GM19239 (cell line): Measurements from ENCODE around the gene ERC2.

Experiments
- DNase-seq: peaks from one replicate; pipeline ENCODE4 v3.0.0; 2011; ENCODE audit warnings: low spot score; ENCODE audit not compliant: insufficient read length
- FAIRE-seq: peaks from 2 replicates; lab custom pipeline; 2011; peaks lifted over from hg19 to GRCh38; lab: Jason Lieb, UNC

ERC2 gene

GRCh38 chr3:55604846-55605245 is 863.4 kb downstream of the ERC2 start:
- DNase-seq (no peak), FAIRE-seq (no peak)

- DNase-seq (no peak), FAIRE-seq (peak; percentile 11)
These were observed 863.9 kb downstream of the ERC2 start for GRCh38 chr3:55604402-55604801.

GRCh38 chr3:55601366-55602080 is 866.7 kb downstream of the ERC2 start:
- no peak for FAIRE-seq
- DNase-seq: no peak

DNA sequence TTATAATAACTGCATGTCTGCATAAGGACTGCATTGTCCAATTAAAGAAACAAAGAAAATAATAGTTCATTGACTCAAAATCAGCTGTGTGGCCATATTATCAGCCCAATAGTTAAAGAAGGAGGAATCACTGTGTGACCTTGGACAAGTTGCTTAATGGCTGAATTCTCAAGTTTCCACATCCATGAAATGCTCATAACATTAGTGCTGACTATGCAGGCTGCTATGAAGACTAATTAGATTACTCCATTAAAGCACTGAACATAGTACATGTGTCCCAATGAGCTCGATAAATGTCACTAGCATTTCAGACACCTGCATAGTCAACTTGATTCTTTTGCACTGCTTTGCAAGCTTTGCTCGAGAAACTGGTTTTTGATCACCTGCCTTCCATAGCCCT is 870.0 kb downstream of the ERC2 start:
- FAIRE-seq (no peak), DNase-seq (no peak)

DNA sequence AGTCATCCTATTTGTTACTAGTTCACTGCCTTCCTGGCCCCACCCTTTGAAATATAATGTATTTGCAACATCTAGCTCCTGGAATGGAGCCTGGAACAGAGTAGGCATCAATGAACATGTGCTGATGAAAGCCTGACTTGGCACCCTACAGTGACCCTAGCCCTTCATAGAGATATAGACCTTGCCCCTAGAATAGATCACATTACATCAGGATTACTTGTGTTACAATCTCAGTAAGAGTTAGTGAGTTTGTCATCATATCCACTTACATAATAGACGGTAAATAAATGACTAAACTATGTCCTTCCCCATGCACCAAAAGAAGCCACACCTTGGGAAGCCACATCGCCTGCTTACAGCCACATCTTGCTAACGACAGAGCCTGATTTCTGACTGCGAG is 870.6 kb downstream of the ERC2 start:
- FAIRE-seq (no peak), DNase-seq (no peak)

- no peak for FAIRE-seq
These were observed 872.1 kb downstream of the ERC2 start for GRCh38 chr3:55596212-55596611.

GRCh38 chr3:55595420-55595819 is 872.8 kb downstream of the ERC2 start:
- FAIRE-seq (no peak), DNase-seq (no peak)

More at GRCh38 chr3:55596212-55596611, 872.1 kb downstream of the ERC2 start:
- no peak for DNase-seq

DNA sequence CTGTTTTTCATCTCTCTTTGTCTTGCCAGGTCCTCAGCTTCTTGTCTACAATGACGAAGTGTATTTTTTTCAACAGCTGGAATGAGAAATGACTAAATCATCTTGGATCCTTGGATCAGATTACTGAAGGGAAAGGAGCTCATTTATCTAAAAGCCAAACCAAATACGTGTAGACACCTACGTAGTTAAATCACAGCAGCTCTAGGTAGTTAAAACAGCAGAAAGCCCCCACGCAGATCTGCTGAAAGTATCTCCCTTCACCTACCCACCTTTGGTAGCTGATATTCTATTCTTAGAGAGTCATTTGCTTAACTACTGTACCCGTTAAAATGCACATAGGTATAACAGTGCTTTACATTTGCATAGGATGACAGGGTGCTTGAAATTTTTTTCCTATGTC is 875.7 kb downstream of the ERC2 start:
- no peak for FAIRE-seq
- DNase-seq: no peak

- no peak for FAIRE-seq
These were observed 876.4 kb downstream of the ERC2 start for GRCh38 chr3:55591888-55592287.

GRCh38 chr3:55588146-55588765 is 880.0 kb downstream of the ERC2 start:
- DNase-seq (no peak), FAIRE-seq (no peak)

More at GRCh38 chr3:55591888-55592287, 876.4 kb downstream of the ERC2 start:
- no peak for DNase-seq

DNA sequence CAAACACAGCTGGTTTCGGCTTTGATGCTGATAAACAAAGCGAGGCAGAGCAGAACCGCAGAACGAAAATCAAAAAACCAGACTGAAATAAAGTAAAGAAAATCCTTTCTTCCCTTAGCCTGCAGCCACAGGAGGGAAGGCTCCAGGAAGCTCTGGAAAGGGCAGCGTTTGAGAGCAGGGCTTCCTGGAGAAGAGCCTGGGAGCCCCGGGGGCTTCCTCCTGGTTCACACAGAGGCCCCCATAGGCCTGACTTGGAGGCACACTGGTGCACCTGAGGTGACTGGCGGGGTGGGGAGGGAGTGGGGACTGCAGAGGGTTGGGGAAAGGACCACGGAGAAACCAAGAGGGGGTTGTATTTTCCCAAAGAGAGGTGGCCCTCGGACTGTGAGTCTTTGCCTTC is 882.4 kb downstream of the ERC2 start:
- no peak for FAIRE-seq
- no peak for DNase-seq

GRCh38 chr3:55584716-55585368 is 883.4 kb downstream of the ERC2 start:
- FAIRE-seq (no peak), DNase-seq (no peak)

- FAIRE-seq: no peak
These were observed 884.2 kb downstream of the ERC2 start for GRCh38 chr3:55584030-55584429.

GRCh38 chr3:55583475-55583874 is 884.8 kb downstream of the ERC2 start:
- DNase-seq: no peak
- no peak for FAIRE-seq

More at GRCh38 chr3:55584030-55584429, 884.2 kb downstream of the ERC2 start:
- no peak for DNase-seq

DNA sequence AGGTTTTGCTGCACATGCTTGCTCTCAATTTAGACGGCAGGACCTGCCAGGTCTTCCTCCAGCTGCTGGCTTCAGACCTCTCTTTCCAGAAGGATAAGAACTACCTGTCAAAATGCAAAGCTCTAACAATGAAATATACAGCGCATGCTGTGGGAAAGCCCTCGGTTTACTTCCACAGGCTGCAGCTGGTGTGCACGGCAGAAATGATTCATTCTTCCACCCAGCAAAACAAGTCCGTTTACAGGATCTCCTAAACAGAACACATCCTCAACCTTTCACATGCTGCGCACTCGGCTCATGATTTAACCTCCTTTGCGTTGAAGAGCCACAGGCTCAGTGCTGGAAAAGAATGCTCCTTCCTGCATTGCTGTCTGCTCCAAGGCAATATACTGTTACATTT is 888.8 kb downstream of the ERC2 start:
- DNase-seq (no peak), FAIRE-seq (no peak)

DNA sequence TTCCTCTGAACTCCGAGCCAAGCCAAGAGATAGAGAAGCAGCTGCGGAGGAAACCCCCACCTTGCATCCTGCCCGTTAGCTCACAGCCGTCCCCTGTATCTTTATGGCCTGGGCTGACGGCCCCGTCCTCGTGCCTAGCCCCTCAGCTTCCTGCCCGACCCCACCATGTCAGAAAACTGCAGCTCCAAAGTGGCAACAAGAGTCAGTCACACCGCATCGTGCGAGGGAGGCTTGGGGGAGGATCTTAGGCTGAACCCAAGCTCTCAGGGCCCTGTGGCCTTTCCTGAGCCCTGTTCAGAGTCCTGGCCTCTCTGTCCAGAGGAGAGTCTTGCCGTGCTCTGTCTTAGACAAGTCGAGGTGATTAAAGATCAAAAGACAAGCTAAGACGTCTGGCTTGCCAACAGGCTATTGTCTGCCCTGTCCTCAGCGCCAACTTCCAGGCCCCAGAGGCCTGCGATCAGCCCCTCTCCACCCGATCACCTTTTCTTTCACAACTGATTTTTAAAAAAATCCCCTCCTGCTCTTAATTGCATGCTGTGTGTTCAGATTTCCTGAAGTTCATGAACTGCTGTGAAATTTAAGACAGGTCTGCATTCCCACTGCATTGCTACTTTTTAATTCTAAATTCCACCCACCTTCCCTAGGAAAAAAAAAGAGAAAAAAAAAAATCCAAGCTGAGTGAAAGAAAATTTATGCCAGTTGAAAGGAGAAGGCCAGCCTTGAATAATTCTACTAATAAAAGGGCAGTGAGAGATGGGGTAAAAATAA is 891.5 kb downstream of the ERC2 start:
- no peak for FAIRE-seq

DNA sequence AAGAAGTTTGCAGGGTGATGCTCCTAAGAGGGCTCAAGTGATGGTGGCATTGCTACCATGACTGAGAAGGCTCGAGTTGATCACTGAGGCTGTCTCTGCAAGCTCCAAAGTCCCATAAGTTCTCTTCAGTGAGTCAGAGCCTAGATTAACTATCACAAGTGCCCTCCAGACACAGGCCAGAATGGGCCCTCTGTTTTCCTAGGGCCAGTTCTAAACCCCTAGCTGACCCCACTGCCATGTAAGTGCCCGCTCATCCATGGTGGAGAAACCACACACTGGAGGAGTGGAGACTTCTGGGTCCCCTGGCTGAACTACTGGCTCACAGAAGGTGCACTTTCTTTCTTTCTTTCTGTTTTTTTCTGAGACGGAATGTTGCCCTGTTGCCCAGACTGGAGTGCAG is 893.6 kb downstream of the ERC2 start:
- FAIRE-seq: no peak

More for the DNA sequence above, 891.5 kb downstream of the ERC2 start:
- no peak for DNase-seq

GRCh38 chr3:55572816-55573215 is 895.5 kb downstream of the ERC2 start:
- FAIRE-seq: no peak
- DNase-seq: no peak

More for the DNA sequence above, 893.6 kb downstream of the ERC2 start:
- no peak for DNase-seq

DNA sequence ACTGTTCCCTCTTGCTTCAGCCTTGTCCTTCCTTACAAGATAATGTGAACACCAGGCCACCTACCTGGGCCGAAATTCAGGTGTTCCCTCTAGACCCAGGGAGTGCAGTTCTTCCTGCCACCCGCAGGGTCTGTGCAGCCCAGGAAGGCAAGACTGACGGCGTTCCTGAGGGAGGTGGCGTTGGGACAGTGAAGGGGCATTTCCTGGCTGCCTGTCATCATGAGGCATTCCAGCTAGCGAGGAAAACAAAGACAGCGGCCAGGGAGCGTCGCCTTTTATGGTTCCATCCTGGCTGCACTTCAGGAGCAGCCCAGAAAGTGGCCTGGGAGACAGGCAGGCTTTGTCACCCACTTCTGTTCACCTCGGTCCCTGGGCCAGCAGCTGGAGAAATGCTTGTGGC is 896.4 kb downstream of the ERC2 start:
- DNase-seq (no peak), FAIRE-seq (no peak)

DNA sequence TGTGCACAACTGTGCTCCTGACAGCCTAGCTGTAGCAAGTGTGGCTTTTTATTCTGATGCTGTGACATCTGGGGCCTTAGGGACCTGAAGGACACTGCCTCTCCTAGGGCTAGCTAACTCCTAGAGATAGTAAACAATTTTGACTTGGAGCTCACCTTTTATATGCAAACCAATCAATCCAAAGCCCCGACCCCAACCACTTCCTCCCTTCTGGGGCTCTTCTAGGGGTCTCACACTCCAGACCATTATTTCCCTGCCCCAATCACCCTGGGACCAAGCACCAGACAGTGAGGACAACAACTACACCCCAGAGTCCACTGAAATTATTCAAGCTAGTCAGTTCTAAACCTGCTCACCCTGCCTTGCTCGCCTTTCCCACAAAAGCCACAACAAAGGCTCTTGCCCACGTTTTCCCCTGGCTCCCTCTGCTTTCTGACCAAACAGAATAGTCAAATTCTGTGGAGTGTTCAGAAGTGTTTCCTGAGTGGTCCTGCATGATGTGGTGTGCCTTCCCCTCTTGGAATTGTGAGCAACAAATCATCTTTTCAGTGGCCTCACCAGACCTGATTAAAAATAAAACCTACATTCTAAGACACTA is 897.0 kb downstream of the ERC2 start:
- DNase-seq: no peak
- no peak for FAIRE-seq
